ENCODE data around the gene NT5M. TPM values are rescaled to one million over a fixed set of nuclear protein-coding genes. Genes with fewer than 3 reads are reported as not detected.

NT5M gene
- total and polyA plus RNA-seq, 9 donors = 5.1 to 10.8 (median 6.7) TPM

- 100% methylated on average over 1 of the region's 10 CpGs for WGBS (ENCODE audit: insufficient coverage)
- H3K9me3 ChIP-seq (replicated peaks; ENCODE audit: control insufficient read depth, low read depth, low read length) = no peaks in the 10 kb centered on the region
- no peak overlapping the region for H3K4me3 ChIP-seq (ENCODE audit: low read length)
- no peak overlapping the region for H3K27ac ChIP-seq (ENCODE audit: low read length)
- no peak for DNase-seq
- H3K27me3 ChIP-seq (ENCODE audit: control insufficient read depth, insufficient read depth, low read length) = peaks cover 2% of the 10 kb centered on the region
- H3K4me1 ChIP-seq (ENCODE audit: control insufficient read depth, insufficient read depth, low read length) = peaks cover 53% of the 10 kb centered on the region
- no peaks in the 10 kb centered on the region for H3K36me3 ChIP-seq (ENCODE audit: control insufficient read depth, insufficient read depth, low read length)
Observed at GRCh38 chr17:17347956-17348871, 45.0 kb downstream of the NT5M start.

GRCh38 chr17:17348872-17349723, 45.9 kb downstream of the NT5M start:
- H3K4me3 ChIP-seq (ENCODE audit: low read length) = no peak overlapping the region
- 40% methylated on average over 5 of the region's 11 CpGs for WGBS (ENCODE audit: insufficient coverage)
- peaks cover 52% of the 10 kb centered on the region for H3K4me1 ChIP-seq (ENCODE audit: control insufficient read depth, insufficient read depth, low read length)
- peaks cover 2% of the 10 kb centered on the region for H3K27me3 ChIP-seq (ENCODE audit: control insufficient read depth, insufficient read depth, low read length)
- H3K27ac ChIP-seq (ENCODE audit: low read length) = no peak overlapping the region
- DNase-seq = no peak
- H3K36me3 ChIP-seq (ENCODE audit: control insufficient read depth, insufficient read depth, low read length) = no peaks in the 10 kb centered on the region
- H3K9me3 ChIP-seq (replicated peaks; ENCODE audit: control insufficient read depth, low read depth, low read length) = no peaks in the 10 kb centered on the region

GRCh38 chr17:17349724-17350106, 46.5 kb downstream of the NT5M start:
- no peaks in the 10 kb centered on the region for H3K9me3 ChIP-seq (replicated peaks; ENCODE audit: control insufficient read depth, low read depth, low read length)
- 20% methylated on average over 14 of the region's 14 CpGs for WGBS (ENCODE audit: insufficient coverage)
- H3K4me1 ChIP-seq (ENCODE audit: control insufficient read depth, insufficient read depth, low read length) = peaks cover 48% of the 10 kb centered on the region
- no peak overlapping the region for H3K27ac ChIP-seq (ENCODE audit: low read length)
- H3K27me3 ChIP-seq (ENCODE audit: control insufficient read depth, insufficient read depth, low read length) = peaks cover 2% of the 10 kb centered on the region
- no peaks in the 10 kb centered on the region for H3K36me3 ChIP-seq (ENCODE audit: control insufficient read depth, insufficient read depth, low read length)
- H3K4me3 ChIP-seq (ENCODE audit: low read length) = no peak overlapping the region
- no peak for DNase-seq

GRCh38 chr17:17350491-17351355, 47.5 kb downstream of the NT5M start:
- DNase-seq = no peak
- Histone ChIP-seq H3K36me3 (ENCODE audit: control insufficient read depth, insufficient read depth, low read length) (no peaks in the 10 kb centered on the region), H3K27ac (ENCODE audit: low read length) (no peak overlapping the region), H3K4me1 (ENCODE audit: control insufficient read depth, insufficient read depth, low read length) (peaks cover 52% of the 10 kb centered on the region), H3K27me3 (ENCODE audit: control insufficient read depth, insufficient read depth, low read length) (peaks cover 2% of the 10 kb centered on the region), H3K9me3 (replicated peaks; ENCODE audit: control insufficient read depth, low read depth, low read length) (no peaks in the 10 kb centered on the region), H3K4me3 (ENCODE audit: low read length) (no peak overlapping the region)
- WGBS (ENCODE audit: insufficient coverage) = 69% methylated on average over 13 of the region's 19 CpGs

GRCh38 chr17:17351356-17351891, 48.3 kb downstream of the NT5M start:
- Histone ChIP-seq H3K4me3 (ENCODE audit: low read length) (no peak overlapping the region), H3K4me1 (ENCODE audit: control insufficient read depth, insufficient read depth, low read length) (peaks cover 55% of the 10 kb centered on the region), H3K36me3 (ENCODE audit: control insufficient read depth, insufficient read depth, low read length) (no peaks in the 10 kb centered on the region), H3K27me3 (ENCODE audit: control insufficient read depth, insufficient read depth, low read length) (peaks cover 2% of the 10 kb centered on the region), H3K9me3 (replicated peaks; ENCODE audit: control insufficient read depth, low read depth, low read length) (no peaks in the 10 kb centered on the region), H3K27ac (ENCODE audit: low read length) (peak overlapping the region; percentile 81)
- peak; percentile 78 for DNase-seq
- WGBS (ENCODE audit: insufficient coverage) = 62% methylated on average over 15 of the region's 16 CpGs

GRCh38 chr17:17351901-17352781, 49.0 kb downstream of the NT5M start:
- Histone ChIP-seq H3K4me3 (ENCODE audit: low read length) (no peak overlapping the region), H3K27me3 (ENCODE audit: control insufficient read depth, insufficient read depth, low read length) (peaks cover 2% of the 10 kb centered on the region), H3K36me3 (ENCODE audit: control insufficient read depth, insufficient read depth, low read length) (no peaks in the 10 kb centered on the region), H3K4me1 (ENCODE audit: control insufficient read depth, insufficient read depth, low read length) (peaks cover 55% of the 10 kb centered on the region), H3K27ac (ENCODE audit: low read length) (peak overlapping the region; percentile 81), H3K9me3 (replicated peaks; ENCODE audit: control insufficient read depth, low read depth, low read length) (no peaks in the 10 kb centered on the region)
- peak; percentile 78 for DNase-seq
- 62% methylated on average over 33 of the region's 35 CpGs for WGBS (ENCODE audit: insufficient coverage)

- peaks cover 55% of the 10 kb centered on the region for H3K4me1 ChIP-seq (ENCODE audit: control insufficient read depth, insufficient read depth, low read length)
- no peak for DNase-seq
- peak overlapping the region; percentile 81 for H3K27ac ChIP-seq (ENCODE audit: low read length)
- peaks cover 2% of the 10 kb centered on the region for H3K27me3 ChIP-seq (ENCODE audit: control insufficient read depth, insufficient read depth, low read length)
- 82% methylated on average over 9 of the region's 14 CpGs for WGBS (ENCODE audit: insufficient coverage)
- no peaks in the 10 kb centered on the region for H3K36me3 ChIP-seq (ENCODE audit: control insufficient read depth, insufficient read depth, low read length)
- no peak overlapping the region for H3K4me3 ChIP-seq (ENCODE audit: low read length)
- no peaks in the 10 kb centered on the region for H3K9me3 ChIP-seq (replicated peaks; ENCODE audit: control insufficient read depth, low read depth, low read length)
Observed at GRCh38 chr17:17352836-17353624, 49.9 kb downstream of the NT5M start.

GRCh38 chr17:17353625-17354484, 50.7 kb downstream of the NT5M start:
- H3K4me1 ChIP-seq (ENCODE audit: control insufficient read depth, insufficient read depth, low read length) = peaks cover 55% of the 10 kb centered on the region
- H3K27me3 ChIP-seq (ENCODE audit: control insufficient read depth, insufficient read depth, low read length) = peaks cover 1% of the 10 kb centered on the region
- H3K9me3 ChIP-seq (replicated peaks; ENCODE audit: control insufficient read depth, low read depth, low read length) = no peaks in the 10 kb centered on the region
- WGBS (ENCODE audit: insufficient coverage) = 81% methylated on average over 14 of the region's 15 CpGs
- no peak for DNase-seq
- no peaks in the 10 kb centered on the region for H3K36me3 ChIP-seq (ENCODE audit: control insufficient read depth, insufficient read depth, low read length)
- no peak overlapping the region for H3K4me3 ChIP-seq (ENCODE audit: low read length)
- no peak overlapping the region for H3K27ac ChIP-seq (ENCODE audit: low read length)
